ENCODE data around the gene FASN. TPM values are rescaled to one million over a fixed set of nuclear protein-coding genes. Genes with fewer than 3 reads are reported as not detected.

The FASN gene
- total and polyA plus RNA-seq, 5 donors: 14.3 to 86.3 (median 25.0) TPM

GRCh38 chr17:82108038-82108437 is 10.0 kb upstream of the FASN start:
- Histone ChIP-seq H3K4me3 (ENCODE audit: low read length) (no peak overlapping the region), H3K27ac (ENCODE audit: low read length) (no peak overlapping the region), H3K27me3 (ENCODE audit: control insufficient read depth, insufficient read depth) (no peaks in the 10 kb centered on the region), H3K4me1 (ENCODE audit: control insufficient read depth, insufficient read depth, low read length) (no peaks in the 10 kb centered on the region), H3K9me3 (ENCODE audit: control insufficient read depth, low read length) (no peaks in the 10 kb centered on the region)
- intact Hi-C loops (cut with DNase I): no loop called here
- DNase-seq (peak in 2 of 3 donors; percentile 57), ATAC-seq (no peak)
- 76% methylated on average over 14 of the region's 14 CpGs for WGBS

- Histone ChIP-seq H3K9me3 (ENCODE audit: control insufficient read depth, low read length) (no peaks in the 10 kb centered on the region), H3K4me3 (ENCODE audit: low read length) (no peak overlapping the region), H3K27me3 (ENCODE audit: control insufficient read depth, insufficient read depth) (no peaks in the 10 kb centered on the region), H3K27ac (ENCODE audit: low read length) (no peak overlapping the region), H3K4me1 (ENCODE audit: control insufficient read depth, insufficient read depth, low read length) (no peaks in the 10 kb centered on the region)
- ATAC-seq (no peak), DNase-seq (peak in 2 of 3 donors; percentile 51 to 70)
- 87% methylated on average over 24 of the region's 24 CpGs for WGBS
- intact Hi-C loops (cut with DNase I): no loop called here
Measured at GRCh38 chr17:82107341-82107860, 9.4 kb upstream of the FASN start.

- Histone ChIP-seq H3K27me3 (ENCODE audit: control insufficient read depth, insufficient read depth) (no peaks in the 10 kb centered on the region), H3K4me1 (ENCODE audit: control insufficient read depth, insufficient read depth, low read length) (no peaks in the 10 kb centered on the region)
Measured at GRCh38 chr17:82106688-82107305, 8.8 kb upstream of the FASN start.

GRCh38 chr17:82105882-82106687 is 8.0 kb upstream of the FASN start:
- Histone ChIP-seq H3K9me3 (ENCODE audit: control insufficient read depth, low read length) (no peaks in the 10 kb centered on the region), H3K27me3 (ENCODE audit: control insufficient read depth, insufficient read depth) (no peaks in the 10 kb centered on the region), H3K4me3 (ENCODE audit: low read length) (no peak overlapping the region), H3K4me1 (ENCODE audit: control insufficient read depth, insufficient read depth, low read length) (no peaks in the 10 kb centered on the region), H3K27ac (ENCODE audit: low read length) (peak overlapping the region; percentile 37)
- WGBS: 29% methylated on average over 24 of the region's 24 CpGs
- ATAC-seq (peak; percentile 36 to 48), DNase-seq (peak in 2 of 3 donors; percentile 49 to 61)
- intact Hi-C loops (cut with DNase I): no loop called here

More at GRCh38 chr17:82106688-82107305, 8.8 kb upstream of the FASN start:
- peak; percentile 48 to 86 (median 80) for DNase-seq
- 43% methylated on average over 9 of the region's 9 CpGs for WGBS
- ATAC-seq: peak; percentile 10 to 44
- intact Hi-C loops (cut with DNase I): no loop called here
- Histone ChIP-seq H3K9me3 (ENCODE audit: control insufficient read depth, low read length) (no peaks in the 10 kb centered on the region), H3K4me3 (ENCODE audit: low read length) (no peak overlapping the region), H3K27ac (ENCODE audit: low read length) (peak overlapping the region; percentile 37)

GRCh38 chr17:82105417-82105881 is 7.4 kb upstream of the FASN start:
- Histone ChIP-seq H3K27me3 (ENCODE audit: control insufficient read depth, insufficient read depth) (no peaks in the 10 kb centered on the region), H3K27ac (ENCODE audit: low read length) (no peak overlapping the region), H3K9me3 (ENCODE audit: control insufficient read depth, low read length) (no peaks in the 10 kb centered on the region), H3K4me1 (ENCODE audit: control insufficient read depth, insufficient read depth, low read length) (no peaks in the 10 kb centered on the region), H3K4me3 (ENCODE audit: low read length) (no peak overlapping the region)
- DNase-seq (peak in 2 of 3 donors; percentile 40 to 61), ATAC-seq (no peak)
- intact Hi-C loops (cut with DNase I): no loop called here
- WGBS: 88% methylated on average over 13 of the region's 13 CpGs

GRCh38 chr17:82104797-82105416 is 6.9 kb upstream of the FASN start:
- Histone ChIP-seq H3K9me3 (ENCODE audit: control insufficient read depth, low read length) (no peaks in the 10 kb centered on the region), H3K4me3 (ENCODE audit: low read length) (no peak overlapping the region), H3K27me3 (ENCODE audit: control insufficient read depth, insufficient read depth) (no peaks in the 10 kb centered on the region), H3K4me1 (ENCODE audit: control insufficient read depth, insufficient read depth, low read length) (no peaks in the 10 kb centered on the region), H3K27ac (ENCODE audit: low read length) (no peak overlapping the region)
- DNase-seq: peak in 2 of 3 donors; percentile 41 to 47
- no peak for ATAC-seq
- intact Hi-C loops (cut with DNase I): no loop called here
- WGBS: 96% methylated on average over 11 of the region's 11 CpGs

GRCh38 chr17:82103553-82104451 is 5.8 kb upstream of the FASN start:
- H3K9me3 ChIP-seq (ENCODE audit: control insufficient read depth, low read length): no peaks in the 10 kb centered on the region
- intact Hi-C loops (cut with DNase I): no loop called here
- ATAC-seq: peak; percentile 21 to 22
- peak; percentile 74 to 91 (median 88) for DNase-seq
- no peaks in the 10 kb centered on the region for H3K4me1 ChIP-seq (ENCODE audit: control insufficient read depth, insufficient read depth, low read length)
- WGBS: 36% methylated on average over 24 of the region's 24 CpGs
- H3K4me3 ChIP-seq (ENCODE audit: low read length): no peak overlapping the region
- no peaks in the 10 kb centered on the region for H3K27me3 ChIP-seq (ENCODE audit: control insufficient read depth, insufficient read depth)
- peak overlapping the region; percentile 3 for H3K27ac ChIP-seq (ENCODE audit: low read length)

GRCh38 chr17:82101767-82102679 is 4.0 kb upstream of the FASN start:
- H3K27ac ChIP-seq (ENCODE audit: low read length): no peak overlapping the region
- no peak overlapping the region for H3K4me3 ChIP-seq (ENCODE audit: low read length)
- peak; percentile 26 to 62 (median 57) for DNase-seq
- H3K4me1 ChIP-seq (ENCODE audit: control insufficient read depth, insufficient read depth, low read length): peaks cover under 1% of the 10 kb centered on the region
- no peaks in the 10 kb centered on the region for H3K27me3 ChIP-seq (ENCODE audit: control insufficient read depth, insufficient read depth)
- intact Hi-C loops (cut with DNase I): no loop called here
- 68% methylated on average over 18 of the region's 18 CpGs for WGBS
- no peaks in the 10 kb centered on the region for H3K9me3 ChIP-seq (ENCODE audit: control insufficient read depth, low read length)
- no peak for ATAC-seq

GRCh38 chr17:82101301-82101715 is 3.3 kb upstream of the FASN start:
- ATAC-seq (no peak), DNase-seq (peak in 2 of 3 donors; percentile 63 to 65)
- H3K27ac ChIP-seq (ENCODE audit: low read length): no peak overlapping the region
- no peak overlapping the region for H3K4me3 ChIP-seq (ENCODE audit: low read length)
- H3K9me3 ChIP-seq (ENCODE audit: control insufficient read depth, low read length): no peaks in the 10 kb centered on the region
- no peaks in the 10 kb centered on the region for H3K27me3 ChIP-seq (ENCODE audit: control insufficient read depth, insufficient read depth)
- WGBS: 61% methylated on average over 10 of the region's 10 CpGs
- intact Hi-C loops (cut with DNase I): no loop called here
- H3K4me1 ChIP-seq (ENCODE audit: control insufficient read depth, insufficient read depth, low read length): peaks cover 6% of the 10 kb centered on the region

All from right cardiac atrium (tissue), 5 donors.